Measurements from ENCODE around the gene SPOP. TPM values are rescaled to one million over a fixed set of nuclear protein-coding genes. Genes with fewer than 3 reads are reported as not detected.
"Not testable (repeated sequence)": the region's sequence is repeated elsewhere in the genome, so short reads cannot be mapped to it uniquely, and the experiment has no call there.

The SPOP gene
- total RNA-seq, 4 donors from 2014 or later, result 27.5 to 57.5 (median 53.5) TPM

DNA sequence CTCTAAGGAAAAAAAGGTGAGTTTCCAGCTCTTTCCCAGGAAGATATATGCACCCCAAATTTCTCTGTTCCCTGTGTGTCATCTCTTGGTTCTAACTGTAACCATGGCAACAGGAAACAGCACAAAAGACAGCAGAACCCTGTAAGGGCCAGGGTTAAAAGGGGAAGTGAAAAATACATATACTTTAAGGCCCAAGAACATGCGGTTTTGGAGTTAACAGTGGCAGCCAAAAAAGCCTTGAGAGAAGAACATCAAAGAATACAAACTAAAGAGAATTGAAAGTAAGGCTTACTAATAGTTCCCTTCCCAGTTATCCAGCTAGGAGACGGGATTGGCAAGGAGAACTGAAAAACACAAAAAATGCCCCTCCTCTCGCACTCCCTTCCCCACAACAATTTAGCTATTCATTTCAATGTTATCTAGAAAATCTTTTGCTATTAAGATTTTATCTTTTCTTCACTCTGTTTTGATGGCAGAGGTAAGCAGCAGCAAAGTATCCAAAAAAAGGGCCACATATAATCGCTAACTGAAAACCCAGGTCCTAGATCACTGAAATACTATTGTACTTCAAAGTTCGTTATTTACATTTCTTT is 1.5 kb downstream of the SPOP start:
- in situ Hi-C loops (cut with MboI; ENCODE audit: low sequenced_read_pairs in 4 of 4), result no loop called here

DNA sequence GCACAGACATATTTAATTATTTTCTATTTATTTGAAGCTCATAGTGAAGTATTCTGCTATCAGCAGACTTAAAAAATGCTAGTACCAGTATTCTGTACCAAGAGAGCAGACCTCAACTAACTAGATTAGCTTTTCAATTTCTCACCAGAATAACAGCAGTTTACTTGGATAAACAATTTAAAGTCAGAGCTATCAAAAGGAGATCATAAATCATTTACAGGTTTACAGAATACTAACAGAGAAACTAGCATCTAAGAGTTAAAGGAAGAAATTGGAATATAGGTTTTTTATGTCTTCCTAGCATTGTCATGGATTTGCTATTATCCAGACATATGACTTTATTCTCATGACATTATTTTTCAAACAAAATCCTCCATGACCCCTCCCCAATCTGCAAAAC is 3.4 kb downstream of the SPOP start:
- Histone ChIP-seq H3K27ac (peak overlapping the region; percentile 97 to 100 (median 100)), H3K27me3 (no peaks in the 10 kb centered on the region), H3K4me1 (peaks cover 49 to 61% of the 10 kb centered on the region in 2 donors), H3K4me3 (no peak overlapping the region), H3K9me3 (no peaks in the 10 kb centered on the region), H3K36me3 (no peaks in the 10 kb centered on the region)
- DNase-seq (no peak), ATAC-seq (no peak)
- in situ Hi-C loops (cut with MboI; ENCODE audit: low sequenced_read_pairs in 4 of 4), result no loop called here
- no peak for TF ChIP-seq POLR2A (IDR thresholded peaks at IDR 0.05)
- TF ChIP-seq CTCF (IDR thresholded peaks at IDR 0.05 in 4 of 5, conservative IDR thresholded peaks at IDR 0.05 in 1 of 5), result no peak
- intact Hi-C loops (cut with DNase I; ENCODE audit: low total_unique reads), result loop anchor here (10.0 kb wide), 1 partner anchor 730 kb away; the partner anchor contains the start of gene SNF8

More for the DNA sequence above, 1.5 kb downstream of the SPOP start:
- Histone ChIP-seq H3K9me3 (no peaks in the 10 kb centered on the region), H3K4me3 (peak overlapping the region; percentile 70 to 91 (median 76)), H3K4me1 (peaks cover 33 to 49% of the 10 kb centered on the region in 2 donors), H3K27me3 (no peaks in the 10 kb centered on the region), H3K36me3 (no peaks in the 10 kb centered on the region), H3K27ac (peak overlapping the region; percentile 97 to 100 (median 100))
- intact Hi-C loops (cut with DNase I; ENCODE audit: low total_unique reads), result loop anchor here (2.0 to 10.0 kb wide), 5 partner anchors 28 to 732 kb away; partner anchors contain the start of gene SNF8
- DNase-seq (no peak), ATAC-seq (no peak)
- TF ChIP-seq POLR2A (IDR thresholded peaks at IDR 0.05) (no peak), CTCF (IDR thresholded peaks at IDR 0.05 in 4 of 5, conservative IDR thresholded peaks at IDR 0.05 in 1 of 5) (no peak)

GRCh38 chr17:49673679-49674078 is 4.2 kb downstream of the SPOP start:
- H3K27me3 ChIP-seq; ATAC-seq; in situ Hi-C loops (cut with MboI; ENCODE audit: low sequenced_read_pairs in 4 of 4); H3K4me3 ChIP-seq; H3K36me3 ChIP-seq; H3K9me3 ChIP-seq: not testable (repeated sequence)
- H3K27ac ChIP-seq, result peak overlapping the region; percentile 97 to 100 (median 100)
- DNase-seq, result peak in 1 of 2 donors; percentile 40
- peaks cover 55 to 63% of the 10 kb centered on the region in 2 donors for H3K4me1 ChIP-seq
- intact Hi-C loops (cut with DNase I; ENCODE audit: low total_unique reads), result loop anchor here (10.0 kb wide), 1 partner anchor 729 kb away; the partner anchor contains the start of gene SNF8

- Histone ChIP-seq H3K9me3 (no peaks in the 10 kb centered on the region), H3K36me3 (peaks cover 0 to 3% of the 10 kb centered on the region in 2 donors), H3K4me3 (no peak overlapping the region), H3K4me1 (peaks cover 42 to 55% of the 10 kb centered on the region in 2 donors), H3K27me3 (no peaks in the 10 kb centered on the region), H3K27ac (peak overlapping the region; percentile 57 to 100 (median 70))
- no peak for TF ChIP-seq POLR2A (IDR thresholded peaks at IDR 0.05)
- TF ChIP-seq CTCF (IDR thresholded peaks at IDR 0.05 in 4 of 5, conservative IDR thresholded peaks at IDR 0.05 in 1 of 5), result no peak
- intact Hi-C loops (cut with DNase I; ENCODE audit: low total_unique reads) (loop anchor here (10.0 kb wide), 1 partner anchor 726 kb away; the partner anchor contains the start of gene SNF8), in situ Hi-C loops (cut with MboI; ENCODE audit: low sequenced_read_pairs in 4 of 4) (no loop called here)
- ATAC-seq, result peak in 1 of 2 donors; percentile 32
- no peak for DNase-seq
Observed at GRCh38 chr17:49670641-49671040, 7.3 kb downstream of the SPOP start.

DNA sequence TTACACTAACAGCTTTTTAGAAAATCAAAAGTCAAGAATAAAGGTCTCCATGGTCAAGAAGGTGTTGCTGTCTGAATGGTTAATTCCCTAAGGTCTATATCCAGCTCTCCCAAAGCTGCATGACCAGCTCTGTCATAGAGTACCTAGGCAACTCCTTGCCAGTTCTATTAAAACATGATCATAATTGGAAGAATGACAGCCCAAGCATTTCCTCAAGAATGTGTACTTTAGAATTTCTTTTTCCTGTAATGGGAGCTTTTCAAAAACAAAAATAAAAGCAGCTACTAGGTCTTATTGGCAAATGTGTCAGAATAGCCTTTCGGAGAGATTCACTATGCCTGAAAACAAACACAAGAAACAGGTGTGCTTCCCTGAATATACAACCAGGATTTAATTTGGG is 7.9 kb downstream of the SPOP start:
- no peaks in the 10 kb centered on the region for H3K9me3 ChIP-seq
- no peak overlapping the region for H3K4me3 ChIP-seq
- H3K36me3 ChIP-seq, result peaks cover 0 to 3% of the 10 kb centered on the region in 2 donors
- DNase-seq (no peak), ATAC-seq (peak in 1 of 2 donors; percentile 46)
- no peak for TF ChIP-seq CTCF (IDR thresholded peaks at IDR 0.05 in 4 of 5, conservative IDR thresholded peaks at IDR 0.05 in 1 of 5)
- no peak for TF ChIP-seq POLR2A (IDR thresholded peaks at IDR 0.05)
- H3K27ac ChIP-seq, result peak overlapping the region; percentile 57 to 100 (median 70)
- peaks cover 35 to 50% of the 10 kb centered on the region in 2 donors for H3K4me1 ChIP-seq
- intact Hi-C loops (cut with DNase I; ENCODE audit: low total_unique reads) (loop anchor here (10.0 kb wide), 1 partner anchor 725 kb away; the partner anchor contains the start of gene SNF8), in situ Hi-C loops (cut with MboI; ENCODE audit: low sequenced_read_pairs in 4 of 4) (no loop called here)
- no peaks in the 10 kb centered on the region for H3K27me3 ChIP-seq

Data from gastrocnemius medialis (tissue), 4 donors.